ENCODE results near the gene TARM1.
"Not testable (repeated sequence)": the region's sequence is repeated elsewhere in the genome, so short reads cannot be mapped to it uniquely, and the experiment has no call there.

TARM1 gene

DNA sequence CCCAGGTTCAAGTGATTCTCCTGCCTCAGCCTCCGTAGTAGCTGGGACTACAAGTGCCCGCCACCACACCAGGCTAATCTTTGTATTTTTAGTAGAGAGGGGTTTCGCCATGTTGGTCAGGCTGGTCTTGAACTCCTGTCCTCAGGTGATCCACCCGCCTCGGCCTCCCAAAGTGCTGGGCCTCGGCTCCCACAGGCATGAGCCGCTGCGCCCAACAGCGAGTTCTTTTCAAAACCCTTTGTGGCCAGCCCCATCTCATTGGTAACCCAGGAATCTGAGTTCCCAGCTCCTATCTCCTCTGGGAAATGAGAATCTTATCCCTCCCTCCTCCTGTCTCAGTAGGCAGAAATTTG, 18.7 kb upstream of the TARM1 start:
- DNase-seq (ENCODE audit: low read depth in 2 of 2), result not testable (repeated sequence)

DNA sequence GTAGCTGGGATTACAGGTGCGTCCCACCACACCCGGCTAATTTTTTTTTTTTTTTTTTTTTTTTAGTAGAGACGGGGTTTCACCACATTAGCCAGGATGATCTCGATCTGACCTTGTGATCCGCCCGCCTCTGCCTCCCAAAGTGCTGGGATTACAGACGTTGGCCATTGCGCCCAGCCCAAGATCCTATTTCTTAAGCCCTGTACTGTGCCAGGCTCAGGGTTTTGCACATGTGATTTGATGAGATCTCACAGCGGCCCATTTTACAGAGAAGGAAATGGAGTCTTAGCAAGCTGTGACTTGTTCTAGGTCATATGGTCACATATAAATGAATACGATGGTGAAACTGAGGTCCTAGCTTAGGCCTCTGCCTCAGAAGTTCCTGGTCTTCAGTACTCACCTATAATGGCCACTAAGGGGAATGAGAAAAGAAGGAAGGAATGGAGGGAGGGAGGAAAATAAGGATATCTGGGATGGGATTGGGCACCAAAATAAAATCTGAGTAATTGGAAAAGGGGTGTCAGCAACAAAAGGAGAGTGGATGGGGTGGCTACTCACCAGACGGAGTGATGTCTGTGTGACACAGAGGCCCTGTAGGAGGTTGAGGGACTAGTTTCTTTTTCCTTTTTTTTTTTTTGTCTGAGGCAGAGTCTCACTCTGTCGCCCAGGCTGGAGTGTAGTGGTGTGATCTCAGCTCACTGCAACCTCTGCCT, 18.2 kb upstream of the TARM1 start:
- no peak for DNase-seq (ENCODE audit: low read depth in 2 of 2)

GRCh38 chr19:54096617-54097106, 15.5 kb upstream of the TARM1 start:
- DNase-seq (ENCODE audit: low read depth in 2 of 2), result no peak

DNA sequence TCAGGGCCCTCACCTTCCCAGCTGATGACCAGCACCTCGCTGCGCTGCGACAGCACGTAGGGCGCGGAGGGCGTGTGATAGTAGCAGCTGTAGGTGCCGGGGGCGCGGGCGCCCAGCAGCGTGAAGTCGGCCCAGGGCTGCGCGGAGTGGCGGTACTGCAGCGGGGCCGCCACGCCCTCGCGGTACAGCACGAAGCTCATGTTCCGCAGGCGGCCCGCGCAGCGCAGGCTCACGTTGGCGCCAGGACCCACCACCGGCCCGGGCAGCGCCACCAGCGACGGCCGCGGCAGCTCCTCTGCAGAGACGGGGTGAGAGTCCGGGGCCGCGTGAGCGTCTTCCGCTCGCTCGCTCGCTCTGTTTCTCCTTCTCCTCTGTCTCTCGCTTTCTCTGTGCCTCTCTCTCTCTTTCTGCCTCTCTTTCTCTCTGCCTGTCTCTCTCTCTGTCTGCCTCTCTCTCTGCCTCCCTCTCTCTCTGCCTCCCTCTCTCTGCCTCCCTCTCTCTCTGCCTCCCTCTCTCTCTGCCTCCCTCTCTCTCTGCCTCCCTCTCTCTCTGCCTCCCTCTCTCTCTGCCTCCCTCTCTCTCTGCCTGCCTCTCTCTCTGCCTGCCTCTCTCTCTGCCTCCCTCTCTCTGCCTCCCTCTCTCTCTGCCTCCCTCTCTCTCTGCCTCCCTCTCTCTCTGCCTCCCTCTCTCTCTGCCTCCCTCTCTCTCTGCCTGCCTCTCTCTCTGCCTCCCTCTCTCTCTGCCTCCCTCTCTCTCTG, 14.9 kb upstream of the TARM1 start:
- peak in 1 of 2 experiments; percentile 32 for DNase-seq (ENCODE audit: low read depth in 2 of 2)

DNA sequence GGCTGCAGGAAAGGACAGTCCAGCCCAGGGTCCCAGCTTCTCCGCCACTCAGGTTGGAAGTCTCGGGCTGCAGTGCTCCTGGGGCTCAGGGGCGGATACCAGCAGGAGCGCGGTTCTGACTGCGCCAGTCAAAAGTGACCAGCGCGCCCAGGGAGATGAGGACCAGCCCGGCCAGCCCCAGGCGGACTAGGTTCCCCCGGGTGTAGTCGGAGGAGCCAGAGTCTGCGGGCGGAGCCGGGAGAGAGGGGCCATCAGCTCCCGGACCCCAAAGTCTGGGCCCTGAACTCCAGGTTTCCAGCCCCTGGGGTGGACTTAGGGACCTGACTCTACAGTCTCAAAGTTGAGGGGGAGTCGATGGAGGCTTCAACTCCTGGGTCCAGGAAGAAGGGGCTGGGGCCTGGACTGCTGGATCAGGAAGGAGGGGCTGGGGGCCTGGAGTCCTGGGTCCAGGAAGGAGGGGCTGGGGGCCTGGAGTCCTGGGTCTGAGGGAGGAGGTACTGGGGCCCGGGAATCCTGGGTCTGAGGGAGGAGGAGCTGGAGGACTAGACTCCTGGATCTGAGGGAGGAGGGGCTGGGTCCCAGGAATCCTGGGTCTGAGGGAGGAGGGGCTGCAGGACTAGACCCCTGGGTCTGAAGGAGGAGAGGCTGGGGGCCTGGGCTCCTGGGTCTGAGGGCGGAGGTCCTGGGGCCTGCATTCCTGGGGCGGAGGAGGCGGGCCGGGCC, 14.1 kb upstream of the TARM1 start:
- no peak for DNase-seq (ENCODE audit: low read depth in 2 of 2)

- DNase-seq (ENCODE audit: low read depth in 2 of 2), result no peak
Observed at GRCh38 chr19:54094426-54095000, 13.3 kb upstream of the TARM1 start.

- DNase-seq (ENCODE audit: low read depth in 2 of 2), result no peak
Observed at GRCh38 chr19:54084410-54084809, 3.2 kb upstream of the TARM1 start.

GRCh38 chr19:54077334-54077733, 3.8 kb downstream of the TARM1 start:
- no peak for DNase-seq (ENCODE audit: low read depth in 2 of 2)

DNA sequence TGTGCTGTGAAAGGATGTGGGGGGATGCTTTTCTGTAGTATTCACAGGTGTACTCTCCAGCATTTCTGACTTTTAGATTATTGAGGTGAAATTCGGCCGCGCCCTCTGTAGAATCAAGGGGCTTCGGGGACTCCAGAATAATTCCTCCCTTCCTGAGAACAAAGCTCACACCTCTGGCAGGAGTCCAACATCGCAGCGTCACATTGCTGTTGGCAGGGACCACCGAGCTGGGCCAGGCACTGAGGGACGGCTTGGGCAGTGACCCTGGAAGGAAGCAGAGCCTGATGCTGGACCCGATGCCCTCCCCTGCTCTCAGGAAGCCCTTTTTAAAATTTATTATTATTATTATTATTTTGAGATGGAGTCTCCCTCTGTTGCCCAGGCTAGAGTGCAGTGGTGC, 6.3 kb downstream of the TARM1 start:
- DNase-seq (ENCODE audit: low read depth in 2 of 2), result no peak

DNA sequence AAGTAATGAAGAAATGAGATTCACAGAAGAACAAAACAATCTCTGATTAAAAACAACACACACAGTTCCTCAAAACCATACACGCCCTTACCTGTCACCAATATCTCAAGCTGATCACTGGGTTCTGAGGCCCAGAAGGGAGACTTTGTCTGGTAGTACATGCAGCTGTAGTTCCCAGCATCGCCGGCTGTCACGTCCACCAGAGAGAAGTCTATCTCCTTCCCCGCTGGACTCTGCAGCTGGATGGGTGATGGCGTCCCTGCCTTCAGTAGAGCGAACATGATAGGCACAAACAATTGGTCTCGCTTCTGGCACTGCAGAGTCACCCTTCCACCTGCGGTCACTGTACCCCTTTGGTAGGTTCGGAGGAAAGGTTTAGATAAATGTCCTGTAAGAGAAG, 7.3 kb downstream of the TARM1 start:
- DNase-seq (ENCODE audit: low read depth in 2 of 2), result no peak

- no peak for DNase-seq (ENCODE audit: low read depth in 2 of 2)
Observed at GRCh38 chr19:54069470-54069869, 11.7 kb downstream of the TARM1 start.

GRCh38 chr19:54063350-54064116, 17.6 kb downstream of the TARM1 start, which contains the start of gene VSTM1:
VSTM1 (minus strand) TSS chr19:54063897; CDS start chr19:54063777, 120 bp downstream.
- no peak for DNase-seq (ENCODE audit: low read depth in 2 of 2)

DNA sequence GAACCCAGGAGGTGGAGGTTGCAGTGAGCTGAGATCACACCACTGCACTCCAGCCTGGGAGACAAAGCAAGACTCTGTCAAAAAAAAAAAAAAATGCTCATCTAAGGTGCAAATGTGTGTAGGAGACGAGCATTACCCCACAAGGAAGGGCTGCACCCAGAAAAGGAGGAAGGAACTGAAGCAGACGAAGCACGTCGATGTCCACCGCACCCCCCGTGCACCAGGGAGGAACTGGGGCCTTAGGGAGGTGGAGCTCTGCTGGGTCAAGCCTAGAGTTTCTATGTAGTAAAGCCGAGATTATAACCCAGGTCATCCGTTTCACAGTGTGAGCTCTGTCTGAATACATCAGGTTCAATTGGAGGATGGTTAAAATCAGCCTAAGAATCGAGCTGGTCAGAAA, 18.5 kb downstream of the TARM1 start:
- DNase-seq (ENCODE audit: low read depth in 2 of 2), result no peak

- DNase-seq (ENCODE audit: low read depth in 2 of 2), result no peak
Observed at GRCh38 chr19:54047616-54048015, 33.5 kb downstream of the TARM1 start.

GRCh38 chr19:54045771-54046170, 35.4 kb downstream of the TARM1 start:
- no peak for DNase-seq (ENCODE audit: low read depth in 2 of 2)

- DNase-seq (ENCODE audit: low read depth in 2 of 2), result no peak
Observed at GRCh38 chr19:54042989-54043388, 38.2 kb downstream of the TARM1 start.

GRCh38 chr19:54041969-54042606, 39.1 kb downstream of the TARM1 start:
- no peak for DNase-seq (ENCODE audit: low read depth in 2 of 2)

DNA sequence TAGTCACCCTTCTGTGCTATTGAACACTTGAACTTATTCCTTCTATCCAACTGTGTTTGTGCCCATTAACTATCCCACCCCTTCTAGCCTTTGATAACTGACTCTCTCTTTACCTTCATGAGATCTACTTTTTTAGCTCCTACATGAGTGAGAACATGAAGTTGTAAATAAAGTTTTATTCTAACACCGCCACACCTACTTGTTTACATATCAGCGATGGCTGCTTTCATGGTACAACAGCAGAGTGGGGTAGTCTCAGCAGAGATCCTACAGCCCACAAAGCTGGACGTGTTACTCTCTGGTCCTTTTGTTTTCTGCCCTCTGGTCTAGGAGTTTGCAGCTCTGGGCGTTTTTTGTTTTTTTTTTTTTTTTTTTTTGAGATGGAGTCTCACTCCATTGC, 41.2 kb downstream of the TARM1 start:
- DNase-seq (ENCODE audit: low read depth in 2 of 2), result no peak

DNA sequence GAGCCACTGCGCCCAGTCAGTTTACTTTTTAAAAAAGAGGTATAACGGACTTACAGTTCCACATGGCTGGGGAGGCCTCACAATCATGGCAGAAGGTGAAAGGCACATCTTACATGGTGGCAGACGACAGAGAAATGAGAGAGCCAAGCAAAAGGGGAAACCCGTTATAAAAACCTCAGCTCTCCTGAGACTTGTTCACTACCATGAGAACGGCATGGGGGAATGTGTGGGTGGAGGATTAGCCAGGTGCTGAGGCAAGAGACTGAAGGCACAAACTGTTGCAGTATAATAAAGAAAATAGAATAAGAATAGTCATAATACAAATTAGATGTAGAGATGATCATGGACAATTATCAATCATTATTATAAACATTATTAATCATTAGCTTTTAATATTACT, 44.6 kb downstream of the TARM1 start:
- DNase-seq (ENCODE audit: low read depth in 2 of 2), result not testable (repeated sequence)

DNA sequence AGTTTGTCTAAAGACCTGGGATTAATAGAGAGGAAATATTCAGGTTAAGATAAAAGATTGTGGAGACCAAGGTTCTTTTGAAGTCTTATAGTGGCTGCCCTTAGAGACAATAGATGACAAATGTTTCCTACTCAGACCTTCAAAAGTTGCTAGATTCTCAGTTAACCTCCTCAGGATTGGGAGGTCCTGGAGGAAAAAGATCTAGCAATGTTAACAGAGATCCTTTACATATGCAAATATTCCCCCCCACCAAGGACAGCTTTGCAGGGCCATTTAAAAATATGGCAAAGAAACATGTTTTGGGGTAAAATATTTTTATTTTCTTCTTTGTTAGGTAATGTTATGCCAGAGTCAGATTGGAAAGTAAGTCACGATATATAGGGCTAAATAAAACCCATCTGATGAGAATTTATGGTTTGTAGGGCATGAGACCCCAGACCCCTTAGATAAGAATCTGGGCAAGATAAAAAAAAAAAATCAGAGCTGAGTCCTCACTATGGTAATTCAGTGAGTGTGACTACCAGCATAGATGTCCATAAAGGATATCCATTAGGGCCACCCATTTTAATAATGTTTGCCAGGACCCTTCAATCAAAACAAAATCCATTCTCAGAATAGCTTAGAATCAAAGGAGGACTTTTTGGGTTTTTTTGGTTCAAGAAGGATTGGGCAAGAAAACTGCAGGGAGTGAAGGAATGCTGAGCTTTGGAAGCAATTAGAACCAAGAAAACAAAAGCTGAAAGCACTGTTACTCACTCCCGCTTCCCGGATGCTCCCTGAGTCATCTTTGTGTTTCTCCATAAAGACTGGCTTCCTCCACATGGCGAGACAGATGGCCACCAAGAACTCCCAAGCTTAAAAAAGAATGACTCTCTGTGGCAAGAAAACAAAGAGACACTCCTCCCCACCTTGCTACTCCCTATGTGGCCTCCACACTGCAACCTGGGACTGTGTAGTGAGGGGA, 45.7 kb downstream of the TARM1 start:
- DNase-seq (ENCODE audit: low read depth in 2 of 2), result no peak

Data from stimulated activated CD4-positive, alpha-beta T cell treated with anti-CD3 and anti-CD28 coated beads, Interleukin-12 subunit alpha, Interleukin-12 subunit beta, amount 100 ng/mL, for 24 hours (primary cell).